HepG2 (cell line): ENCODE data around the gene RGS11. TPM values are rescaled to one million over a fixed set of nuclear protein-coding genes. Genes with fewer than 3 reads are reported as not detected.

Experiments
- ATAC-seq: fragments of 200-7000 bp; cut with Tn5 transposase; 3 replicates; pipeline ENCODE4 v1.9.1; 2020; ENCODE audit warnings: mild to moderate bottlenecking, moderate library complexity
- BruUV-seq: library from RNA; stranded (reverse); fragments of 400-500 nt; replicated peaks from 2 replicates; lab custom pipeline; 2021; lab: Mats Ljungman, UMichigan
- CTCF ChIA-PET: fragments of 300-600 bp; formaldehyde crosslinking; extraction: SDS; loops from one replicate; lab custom pipeline; 2021; ENCODE audit warnings: low total read pairs, inconsistent platforms, low intra/inter-chr PET ratio; lab: Yijun Ruan, JAX
- POLR2A ChIA-PET: fragments of 350-600 bp; sonication (Branson Sonifier 250); formaldehyde crosslinking; loops from one replicate; lab custom pipeline; 2020; ENCODE audit warnings: antibody characterized with exemption, inconsistent platforms; lab: Yijun Ruan, JAX
- DNase-seq: peaks from one replicate; pipeline ENCODE4 v3.0.0-alpha.2; 2015; ENCODE audit warnings: low spot score
- FAIRE-seq: peaks from 3 replicates; lab custom pipeline; 2011; peaks lifted over from hg19 to GRCh38; lab: Jason Lieb, UNC
- H2AFZ ChIP-seq: one replicate; pipeline ENCODE4 v1.6.1; 2011; ENCODE audit warnings: low read length, inconsistent platforms
- H3K27ac ChIP-seq: fragments of 300-600 bp; 3 replicates; pipeline ENCODE4 v1.8.0; 2011; ENCODE audit warnings: mixed run types, mild to moderate bottlenecking, mixed read lengths, low read length, inconsistent platforms; ENCODE audit not compliant: insufficient read depth; ENCODE audit errors: extremely low read length
- H3K27me3 ChIP-seq, 2 experiments: fragments of 200-600 bp in 1 of 2; 2 replicates in 1 of 2; 3 replicates in 1 of 2; pipeline versions ENCODE4 v1.6.0 to v1.8.0; 2011; ENCODE audit warnings: low read length in 2 of 2, mild to moderate bottlenecking in 2 of 2, moderate library complexity in 2 of 2, inconsistent platforms in 1 of 2; ENCODE audit not compliant: insufficient read depth in 2 of 2, control insufficient read depth in 1 of 2
- H3K36me3 ChIP-seq, 2 experiments: fragments of 200-600 bp in 1 of 2; replicated peaks in 1 of 2; 2 replicates in 1 of 2; 3 replicates in 1 of 2; pipeline versions ENCODE4 v1.5.1 to v1.8.0; 2011; ENCODE audit warnings: low read length in 2 of 2, inconsistent platforms in 1 of 2; ENCODE audit not compliant: insufficient read depth in 2 of 2, control insufficient read depth in 1 of 2
- H3K4me1 ChIP-seq: 2 replicates; pipeline ENCODE4 v1.5.1; 2012; ENCODE audit warnings: low read length, inconsistent platforms; ENCODE audit not compliant: insufficient read depth
- H3K4me2 ChIP-seq: 2 replicates; pipeline ENCODE4 v1.6.0; 2011; ENCODE audit warnings: low read depth, low read length, inconsistent platforms
- H3K4me3 ChIP-seq, 3 experiments: fragments of 200-600 bp in 1 of 3; sonication (generic), shearing (Covaris generic) in 1 of 3; replicated peaks in 1 of 3; 2 replicates each; pipeline ENCODE4 v1.5.1; 2011 to 2016; ENCODE audit warnings: low read length in 3 of 3, inconsistent platforms in 2 of 3, low read depth in 2 of 3, mild to moderate bottlenecking in 2 of 3, control low read depth in 1 of 3, mixed read lengths in 1 of 3; ENCODE audit not compliant: insufficient read depth in 1 of 3
- H3K79me2 ChIP-seq: one replicate; pipeline ENCODE4 v1.6.1; 2011; ENCODE audit warnings: low read length, inconsistent platforms; ENCODE audit not compliant: insufficient read depth
- H3K9ac ChIP-seq: 2 replicates; pipeline ENCODE4 v1.6.0; 2011; ENCODE audit warnings: mild to moderate bottlenecking, low read depth, low read length, inconsistent platforms; ENCODE audit not compliant: insufficient read depth
- H3K9me3 ChIP-seq: 2 replicates; pipeline ENCODE4 v1.5.1; 2012; ENCODE audit warnings: mild to moderate bottlenecking, low read length
- H4K20me1 ChIP-seq: 2 replicates; pipeline ENCODE4 v1.6.0; 2011; ENCODE audit warnings: inconsistent platforms, mild to moderate bottlenecking, low read length, moderate library complexity; ENCODE audit not compliant: insufficient read depth
- CENPX ChIP-seq: sonication (generic); formaldehyde crosslinking; IDR thresholded peaks from 2 replicates; pipeline ENCODE4 v1.9.0; 2021; ENCODE audit warnings: mild to moderate bottlenecking, missing genetic modification reagents, moderate library complexity
- CREM ChIP-seq, 2 experiments: sonication (generic) in 1 of 2; formaldehyde crosslinking in 1 of 2; IDR thresholded peaks; 2 replicates each; pipeline versions ENCODE4 v1.4.0 to v1.6.1; 2016 to 2020; ENCODE audit warnings: antibody characterized with exemption in 1 of 2, mild to moderate bottlenecking in 1 of 2, missing genetic modification reagents in 1 of 2
- FLYWCH1 ChIP-seq: sonication (generic); formaldehyde crosslinking; IDR thresholded peaks from 2 replicates; pipeline ENCODE4 v1.8.1; 2023; ENCODE audit warnings: mild to moderate bottlenecking, missing genetic modification reagents
- GABPA ChIP-seq, 2 experiments: IDR thresholded peaks; 2 replicates each; pipeline ENCODE4 v1.6.1; 2011 to 2016; ENCODE audit warnings: low read depth in 2 of 2, low read length in 1 of 2, missing biosample characterization in 1 of 2, missing genetic modification characterization in 1 of 2
- IRX3 ChIP-seq: sonication (generic); formaldehyde crosslinking; IDR thresholded peaks from 2 replicates; pipeline ENCODE4 v1.8.1; 2023; ENCODE audit warnings: mild to moderate bottlenecking, low read depth, missing genetic modification reagents, borderline replicate concordance
- NAIF1 ChIP-seq: sonication (generic); formaldehyde crosslinking; IDR thresholded peaks from 2 replicates; pipeline ENCODE4 v1.5.0; 2020; ENCODE audit warnings: mild to moderate bottlenecking, missing genetic modification reagents, borderline replicate concordance
- NFE2 ChIP-seq: sonication (generic); formaldehyde crosslinking; IDR thresholded peaks from 2 replicates; pipeline ENCODE4 v1.4.0; 2020; ENCODE audit warnings: missing genetic modification reagents
- NFKB2 ChIP-seq: sonication (generic); formaldehyde crosslinking; IDR thresholded peaks from 2 replicates; pipeline ENCODE4 v1.4.0; 2020; ENCODE audit warnings: missing genetic modification reagents, borderline replicate concordance
- PITX1 ChIP-seq: sonication (generic); formaldehyde crosslinking; IDR thresholded peaks from 2 replicates; pipeline ENCODE4 v1.5.1; 2020; ENCODE audit warnings: mild to moderate bottlenecking, missing genetic modification reagents
- SMARCE1 ChIP-seq: fragments of 450-650 bp; IDR thresholded peaks from 2 replicates; pipeline ENCODE4 v1.6.1; 2017; ENCODE audit warnings: borderline replicate concordance
- TCF7L2 ChIP-seq: IDR thresholded peaks from 2 replicates; pipeline ENCODE4 v1.6.1; 2011; ENCODE audit warnings: mild to moderate bottlenecking, low read depth, low read length, moderate library complexity
- TRIM22 ChIP-seq: fragments of 450-650 bp; IDR thresholded peaks from 2 replicates; pipeline ENCODE4 v1.6.1; 2017
- ZBTB1 ChIP-seq: sonication (generic); formaldehyde crosslinking; IDR thresholded peaks from 2 replicates; pipeline ENCODE4 v1.4.0; 2020; ENCODE audit warnings: missing genetic modification reagents, borderline replicate concordance
- ZNF10 ChIP-seq: sonication (generic); formaldehyde crosslinking; IDR thresholded peaks from 2 replicates; pipeline ENCODE4 v1.4.0; 2020; ENCODE audit warnings: mild to moderate bottlenecking, low read depth, missing genetic modification reagents, borderline replicate concordance
- ZNF577 ChIP-seq: sonication (generic); formaldehyde crosslinking; IDR thresholded peaks from 2 replicates; pipeline ENCODE4 v1.4.0; 2020; ENCODE audit warnings: mild to moderate bottlenecking, low read depth, missing genetic modification reagents, borderline replicate concordance
- WGBS: methylation state at CpG from one replicate; pipeline ENCODE4 v1.1.6; 2017; ENCODE audit warnings: low lambda C conversion rate; 5-methylcytosine and 5-hydroxymethylcytosine counted together
- in situ Hi-C: cut with HindIII; loops from 2 replicates; pipeline ENCODE4 v1.10.0; 2017; ENCODE audit warnings: low pct_unique_long_range_greater_than_20kb; ENCODE audit not compliant: extremely low pct_ligation_motif_present
- intact Hi-C: fragments of 100-400 bp; cut with micrococcal nuclease; formaldehyde crosslinking; loops from one replicate; pipeline ENCODE4 v1.10.0; 2022; ENCODE audit not compliant: unreplicated experiment
- polyA plus RNA-seq, 8 experiments: library from polyadenylated mRNA; depleted of rRNA in 3 of 8; stranded (reverse) in 7 of 8; unstranded in 1 of 8; fragments of >200 nt; fragmentation: Illumina TruSeq in 4 of 8; extraction: Trizol in 4 of 8; gene quantifications; 2 replicates each; pipeline versions ENCODE4 v1.2.1 to v1.2.3, GENCODE V29; 2011 to 2016; ENCODE audit warnings: low read depth in 4 of 8, missing spikeins in 1 of 8, mixed read lengths in 1 of 8; ENCODE audit not compliant: insufficient read depth in 1 of 8
- total RNA-seq, 5 experiments: library from RNA; depleted of rRNA; stranded (reverse); fragments of >200 nt; fragmentation: Illumina TruSeq; extraction: Trizol; gene quantifications; 2 replicates each; pipeline ENCODE4 v1.2.3, GENCODE V29; 2016; ENCODE audit warnings: low read depth in 1 of 5

The RGS11 gene
- total and polyA plus RNA-seq, 2 of the 13 experiments (the other 11 are each of a cell fraction or from before 2014, with no cell fraction given) = 0.11 TPM; not detected in 1

GRCh38 chr16:280991-281659 is 5.4 kb upstream of the RGS11 start (continued):
- no peak for TF ChIP-seq SMARCE1

- H3K79me2 ChIP-seq = no peaks in the 10 kb centered on the region
- H2AFZ ChIP-seq = no peak within 1 kb of the TSS
- 40% methylated on average over 1 of the region's 54 CpGs for WGBS
- H3K4me3 ChIP-seq = peak within 1 kb of the TSS; percentile 30 to 65 (median 33); a peak in 4 of 6 replicates
- H4K20me1 ChIP-seq = no peaks in the 10 kb centered on the region
- TF ChIP-seq TRIM22 = no peak
- no peak for TF ChIP-seq ZNF577
- no peak for TF ChIP-seq FLYWCH1 (CRISPR knock-in tag)
- TF ChIP-seq GABPA (IDR thresholded peaks at IDR 0.05; ENCODE audit: low read depth, low read length) = no peak
- no peak for TF ChIP-seq GABPA (CRISPR knock-in tag; IDR thresholded peaks at IDR 0.05; ENCODE audit: low read depth)
- TF ChIP-seq ZBTB1 (CRISPR knock-in tag) = no peak
- no peak for TF ChIP-seq NFKB2
- TF ChIP-seq ZNF10 (CRISPR knock-in tag) = no peak
- no peak for TF ChIP-seq CENPX
- TF ChIP-seq IRX3 (CRISPR knock-in tag) = no peak
- no peak for TF ChIP-seq CREM (IDR thresholded peaks at IDR 0.05)
- TF ChIP-seq CREM (CRISPR knock-in tag; IDR thresholded peaks at IDR 0.05) = no peak
- no peak for TF ChIP-seq NFE2
- TF ChIP-seq TCF7L2 = no peak
- no peak for TF ChIP-seq PITX1 (CRISPR knock-in tag)
- TF ChIP-seq NAIF1 (CRISPR knock-in tag) = no peak
- H3K4me2 ChIP-seq = peak within 1 kb of the TSS; percentile 45
- FAIRE-seq (no peak), DNase-seq (no peak), ATAC-seq (no peak)
- POLR2A ChIA-PET = interaction anchor here (2.3 kb wide), 1 partner anchor 45 kb away, joined by 7 read pairs; the partner anchor contains the start of gene FAM234A
- CTCF ChIA-PET = no interaction called here
- H3K4me1 ChIP-seq = peaks cover 15% of the 10 kb centered on the region
- H3K27ac ChIP-seq = no peak within 1 kb of the TSS
- in situ Hi-C loops (no loop called here), intact Hi-C loops (no loop called here)
- peaks cover 9 to 50% of the 10 kb centered on the region in 2 experiments; a peak in 4 of 5 replicates for H3K27me3 ChIP-seq
- no peaks in the 10 kb centered on the region for H3K9me3 ChIP-seq
- no peaks in the 10 kb centered on the region for H3K36me3 ChIP-seq
- no peak within 1 kb of the TSS for H3K9ac ChIP-seq
- no TSS peak for BruUV-seq
These were observed 4.8 kb upstream of the RGS11 start, which contains the start of gene ARHGDIG for GRCh38 chr16:280552-280951. ARHGDIG (plus strand) TSS chr16:280591; CDS start chr16:280681, 90 bp downstream.
